Inferior parietal cortex (tissue), 1 donor: ENCODE measurements around the gene MYH7B.

Source experiments
- DNase-seq: peaks from one replicate; pipeline ENCODE4 v3.0.0-alpha.2; 2016; ENCODE audit errors: extremely low spot score

The MYH7B gene

GRCh38 chr20:34945315-34946077 is 10.2 kb upstream of the MYH7B start:
- DNase-seq = no peak

- no peak for DNase-seq
These were observed 9.0 kb upstream of the MYH7B start for GRCh38 chr20:34946661-34947060.

GRCh38 chr20:34947336-34947735 is 8.3 kb upstream of the MYH7B start:
- DNase-seq = no peak

GRCh38 chr20:34948030-34948429 is 7.6 kb upstream of the MYH7B start:
- DNase-seq = no peak

- DNase-seq = no peak
These were observed 6.5 kb upstream of the MYH7B start for GRCh38 chr20:34949120-34949519.

GRCh38 chr20:34951252-34951651 is 4.4 kb upstream of the MYH7B start:
- no peak for DNase-seq

GRCh38 chr20:34951652-34952051 is 4.0 kb upstream of the MYH7B start:
- DNase-seq = no peak

- no peak for DNase-seq
These were observed 3.0 kb upstream of the MYH7B start for GRCh38 chr20:34952671-34953070.

- no peak for DNase-seq
These were observed 1.7 kb upstream of the MYH7B start for GRCh38 chr20:34953960-34954359.

- no peak for DNase-seq
These were observed 801 bp upstream of the MYH7B start for GRCh38 chr20:34954904-34955230.

GRCh38 chr20:34956041-34956458 is 382 bp downstream of the MYH7B start:
- DNase-seq = peak; percentile 11

- no peak for DNase-seq
These were observed 1.2 kb downstream of the MYH7B start for GRCh38 chr20:34956751-34957472.

GRCh38 chr20:34964486-34964885 is 8.8 kb downstream of the MYH7B start:
- DNase-seq = no peak

- DNase-seq = no peak
These were observed 9.4 kb downstream of the MYH7B start for GRCh38 chr20:34965051-34965450.

GRCh38 chr20:34967421-34967820 is 11.8 kb downstream of the MYH7B start:
- no peak for DNase-seq

- DNase-seq = no peak
These were observed 12.5 kb downstream of the MYH7B start for GRCh38 chr20:34968042-34968775.

GRCh38 chr20:34970193-34970840 is 14.6 kb downstream of the MYH7B start:
- DNase-seq = peak; percentile 55

- DNase-seq = no peak
These were observed 15.3 kb downstream of the MYH7B start for GRCh38 chr20:34970846-34971560.

GRCh38 chr20:34971561-34972235 is 16.0 kb downstream of the MYH7B start:
- DNase-seq = no peak

- DNase-seq = no peak
These were observed 18.6 kb downstream of the MYH7B start for GRCh38 chr20:34974246-34974645.

GRCh38 chr20:34976286-34976685 is 20.6 kb downstream of the MYH7B start:
- no peak for DNase-seq
